Stimulated activated CD4-positive, alpha-beta T cell treated with anti-CD3 and anti-CD28 coated beads, Interleukin-2, amount 100 ng/mL, for 24 hours (primary cell): ENCODE measurements around the gene MTUS2.

ENCODE experiments used
- DNase-seq, 2 donors: peaks; one replicate each; pipeline ENCODE4 v3.0.0-alpha.2; 2020

Gene MTUS2

DNA sequence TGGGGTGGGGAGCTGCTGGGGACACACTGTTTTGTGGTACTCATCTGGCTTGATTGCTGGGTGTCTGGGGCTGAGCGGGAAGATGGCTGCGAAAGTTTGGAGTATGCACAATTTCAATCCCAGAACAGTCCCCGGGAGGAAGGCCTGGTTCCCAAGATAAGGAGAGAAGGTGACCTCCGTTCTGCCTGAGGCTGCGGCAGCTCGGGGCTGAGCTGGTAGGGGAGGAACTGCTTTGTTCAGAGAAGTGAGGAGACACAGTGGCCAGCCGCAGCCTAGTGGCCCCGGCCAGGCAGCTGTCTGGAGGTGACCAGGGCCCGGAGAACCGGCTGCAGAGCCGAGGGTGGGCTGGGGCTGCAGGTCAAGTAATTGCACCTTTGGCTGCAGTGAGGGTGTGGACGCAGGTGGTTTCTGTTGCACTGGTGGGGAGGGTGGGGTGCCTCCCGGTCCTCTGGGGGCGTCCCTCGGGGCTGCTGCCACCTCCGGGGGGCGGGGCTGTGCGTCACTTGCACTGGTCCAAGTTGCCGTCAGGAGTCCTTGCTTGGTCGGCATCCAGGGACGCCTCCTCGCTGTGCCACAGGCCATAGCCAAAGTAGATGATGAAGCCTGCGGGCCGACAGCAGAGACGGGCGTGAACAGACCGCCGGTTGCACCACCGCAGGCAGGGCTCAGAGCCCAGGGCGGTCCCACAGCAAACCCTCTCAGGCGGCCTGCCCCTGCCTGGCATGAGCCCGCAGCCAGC, 694.0 kb downstream of the MTUS2 start:
- no peak for DNase-seq

DNA sequence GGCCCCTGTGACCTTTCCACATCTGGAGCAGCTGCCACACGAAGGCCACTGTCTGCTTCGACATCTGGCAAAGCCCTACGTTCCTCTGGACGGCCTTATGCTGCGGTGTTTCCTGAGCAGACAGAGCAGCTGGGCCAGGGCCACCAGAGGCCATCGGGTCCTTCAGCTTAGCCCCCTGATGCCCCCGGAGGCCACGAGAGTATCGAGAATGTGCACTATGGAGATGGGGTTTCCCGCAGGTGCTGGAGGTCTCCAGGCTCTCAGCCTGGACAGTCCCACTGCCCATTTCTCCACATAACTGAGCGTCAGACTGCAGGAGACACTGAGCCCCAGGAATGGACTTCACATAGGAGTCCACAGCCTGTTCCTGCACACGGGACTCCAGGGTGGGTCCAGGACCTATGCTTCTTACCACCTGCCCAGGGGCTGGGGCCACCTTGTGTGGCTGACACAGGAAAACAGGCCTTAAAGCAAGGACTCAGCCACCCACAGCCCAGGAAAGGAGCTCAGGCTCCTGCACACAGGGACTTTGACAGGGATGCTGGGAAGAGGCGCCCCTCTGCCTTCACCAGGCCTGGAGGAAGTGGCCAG, 694.7 kb downstream of the MTUS2 start:
- no peak for DNase-seq

GRCh38 chr13:29515372-29515771, 695.2 kb downstream of the MTUS2 start:
- DNase-seq: no peak

DNA sequence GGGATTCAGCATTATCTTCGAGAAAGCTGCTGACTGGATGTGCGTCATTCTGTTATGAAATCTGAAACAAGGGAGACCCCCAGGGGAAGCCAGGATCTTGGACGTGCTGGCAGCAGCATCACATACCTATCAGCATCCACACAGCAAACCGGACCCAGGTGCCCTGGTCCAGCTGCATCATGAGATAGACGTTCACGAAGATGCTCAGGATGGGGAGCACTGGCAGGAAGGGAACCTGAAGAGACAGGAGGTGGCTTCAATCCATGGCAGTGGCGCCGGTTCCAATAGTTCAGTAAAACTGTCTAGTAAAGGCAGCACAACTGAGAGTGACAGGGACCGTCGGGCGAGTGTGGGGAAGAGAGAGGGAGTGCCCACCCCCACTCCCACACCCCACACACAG, 695.9 kb downstream of the MTUS2 start:
- no peak for DNase-seq

- no peak for DNase-seq
These were observed 696.7 kb downstream of the MTUS2 start for GRCh38 chr13:29516880-29517279.

DNA sequence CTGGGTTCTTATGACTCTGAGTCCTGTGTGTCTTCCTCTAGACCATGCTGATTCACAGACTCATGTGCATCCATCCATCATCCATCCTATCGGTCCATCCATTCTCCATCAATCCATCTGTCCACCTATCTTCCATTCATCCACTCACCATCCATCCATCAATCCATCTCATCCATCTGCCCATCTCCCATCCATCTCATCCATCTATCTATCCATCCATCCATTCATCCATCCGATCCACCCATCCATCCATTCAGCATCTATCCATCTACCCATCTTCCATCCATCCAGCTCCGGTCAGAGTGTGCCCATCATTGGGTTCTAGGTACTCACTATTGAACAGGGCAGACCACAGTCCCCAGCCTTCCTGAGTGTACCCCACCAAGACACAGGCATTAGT, 699.8 kb downstream of the MTUS2 start:
- no peak for DNase-seq

DNA sequence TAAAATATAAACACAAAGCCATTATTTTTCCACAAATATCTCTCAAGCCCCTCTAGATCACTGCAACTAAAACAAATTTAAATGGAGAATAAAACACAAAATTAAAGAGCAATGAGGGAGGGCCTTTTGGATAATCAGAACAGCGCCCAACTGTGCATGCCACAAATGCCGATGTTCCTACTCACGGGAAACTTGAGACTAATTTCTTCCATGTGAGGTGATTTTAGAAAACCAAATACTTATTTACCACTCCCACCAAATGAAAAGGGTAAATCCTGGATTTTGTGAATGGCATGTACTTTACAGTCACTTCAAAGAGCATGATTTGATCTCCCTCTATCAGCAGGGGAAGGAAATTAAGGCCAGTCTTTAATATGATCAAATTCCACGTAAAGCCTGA, 700.5 kb downstream of the MTUS2 start:
- no peak for DNase-seq

DNA sequence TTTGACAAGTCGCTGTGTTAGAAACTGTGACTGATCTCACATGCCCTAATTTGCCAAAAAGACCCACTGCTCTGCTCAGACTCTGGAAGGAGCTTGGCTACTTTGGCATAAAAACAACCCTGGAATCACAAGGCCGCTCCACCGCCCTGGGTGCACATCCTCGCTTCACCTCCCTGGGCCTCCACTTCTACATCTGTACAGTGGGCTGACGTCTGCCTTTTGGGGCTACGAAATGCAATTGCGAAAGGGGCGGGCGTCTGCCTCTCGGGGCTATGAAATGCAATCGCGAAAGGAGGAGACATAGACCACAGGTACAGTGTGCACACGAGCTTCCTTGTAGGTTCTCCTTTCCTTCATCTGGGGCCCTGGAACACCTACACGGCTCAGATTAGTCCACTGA, 701.2 kb downstream of the MTUS2 start:
- no peak for DNase-seq

- no peak for DNase-seq
These were observed 702.0 kb downstream of the MTUS2 start for GRCh38 chr13:29522044-29522685.

DNA sequence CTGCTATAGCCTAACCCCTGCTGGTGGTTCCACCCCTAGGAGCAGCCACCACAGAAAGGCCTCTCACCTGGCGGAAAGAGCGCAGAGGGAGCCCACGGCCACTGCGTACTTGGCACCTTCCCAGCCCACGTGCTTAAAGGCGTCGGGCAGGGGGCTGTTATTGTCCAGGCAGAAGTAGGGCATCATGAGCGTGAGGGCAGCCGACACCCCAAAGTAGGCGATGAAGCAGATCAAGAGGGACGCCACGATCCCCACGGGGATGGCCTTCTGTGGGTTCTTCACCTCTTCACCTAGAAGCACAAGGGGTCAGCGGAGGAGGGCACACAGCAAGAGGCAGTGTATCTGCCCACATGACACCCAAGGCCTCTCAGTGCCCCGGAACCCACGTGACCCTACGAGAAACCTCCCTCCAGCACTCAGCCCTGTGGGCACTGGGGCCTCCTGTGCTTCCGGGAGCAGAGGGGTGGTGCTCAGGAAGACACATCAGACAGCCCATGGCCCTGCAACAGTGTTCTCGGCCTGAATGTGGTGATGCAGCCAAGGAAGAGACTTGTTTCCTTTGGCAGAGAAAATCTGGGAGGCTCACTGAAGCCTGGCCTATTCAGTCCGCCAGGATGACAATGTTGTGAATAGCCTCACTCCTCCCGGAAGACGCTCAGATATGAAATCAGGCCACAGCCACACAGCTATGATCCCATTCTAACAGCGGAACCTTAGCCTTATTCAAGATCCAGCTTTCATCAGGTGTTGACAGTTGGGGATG, 703.2 kb downstream of the MTUS2 start:
- DNase-seq: no peak

- no peak for DNase-seq
These were observed 704.0 kb downstream of the MTUS2 start for GRCh38 chr13:29524176-29524575.

GRCh38 chr13:29524641-29525040, 704.5 kb downstream of the MTUS2 start:
- DNase-seq: no peak

GRCh38 chr13:29525757-29526156, 705.6 kb downstream of the MTUS2 start:
- no peak for DNase-seq

- no peak for DNase-seq
These were observed 706.6 kb downstream of the MTUS2 start for GRCh38 chr13:29526741-29527140.

DNA sequence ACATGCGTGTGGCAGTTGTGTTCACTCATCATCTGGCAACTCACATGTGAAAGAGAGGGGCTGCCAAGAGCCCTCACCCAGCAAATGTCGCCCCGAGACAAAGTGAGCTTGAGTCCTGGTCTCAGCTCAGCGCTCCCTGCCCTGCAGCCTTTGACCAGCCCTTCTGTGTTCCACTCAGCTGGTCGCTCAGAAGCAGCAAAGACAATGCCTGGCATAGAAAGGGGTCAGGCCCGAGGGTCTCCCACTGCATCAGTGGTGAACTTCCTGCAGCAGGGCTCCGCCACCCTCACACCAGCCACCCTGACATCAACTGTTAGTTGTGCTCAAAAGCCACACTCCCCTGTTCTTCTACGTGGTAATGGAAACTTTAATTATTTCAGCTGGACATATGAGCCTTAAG, 707.4 kb downstream of the MTUS2 start:
- DNase-seq: no peak

GRCh38 chr13:29527916-29528315, 707.8 kb downstream of the MTUS2 start:
- DNase-seq: no peak

DNA sequence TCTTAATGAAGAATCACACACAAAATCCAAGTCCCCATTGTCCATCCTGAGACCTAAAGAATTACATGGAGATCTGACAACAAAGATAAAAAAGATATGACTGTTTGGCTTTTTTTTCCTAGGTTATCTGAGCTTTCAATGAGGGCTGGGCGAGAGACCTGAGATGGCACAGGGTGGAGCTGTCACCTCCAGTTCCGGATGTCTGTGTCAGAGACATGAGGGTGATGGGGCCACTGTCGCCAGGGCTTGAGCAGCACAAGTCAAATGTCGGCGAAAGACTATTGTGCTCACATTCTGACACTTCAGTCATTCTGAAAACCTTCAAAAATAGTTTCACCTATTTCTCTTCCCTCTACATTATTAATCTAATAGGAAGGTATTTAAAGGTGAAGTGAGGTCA, 709.6 kb downstream of the MTUS2 start:
- DNase-seq: no peak

- no peak for DNase-seq
These were observed 710.8 kb downstream of the MTUS2 start for GRCh38 chr13:29530901-29531300.

DNA sequence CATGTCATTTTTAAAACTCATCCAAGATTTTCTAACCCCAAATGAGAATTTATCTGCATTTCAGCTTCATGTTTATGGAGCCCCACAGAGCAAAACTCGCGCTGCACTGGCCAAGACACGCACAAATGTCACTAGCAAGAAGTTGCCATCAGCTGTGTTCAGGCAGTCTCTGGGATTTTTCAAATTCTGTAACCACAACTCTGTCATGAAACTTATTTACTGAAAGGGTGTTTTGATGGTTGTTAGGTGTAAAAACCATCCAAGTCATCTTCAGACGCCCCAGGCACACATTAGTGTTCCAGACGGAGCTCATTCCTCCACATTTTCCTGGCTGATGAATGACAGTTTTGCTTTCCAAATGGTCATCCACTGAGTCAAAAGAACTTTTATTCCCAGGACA, 712.0 kb downstream of the MTUS2 start:
- no peak for DNase-seq

DNA sequence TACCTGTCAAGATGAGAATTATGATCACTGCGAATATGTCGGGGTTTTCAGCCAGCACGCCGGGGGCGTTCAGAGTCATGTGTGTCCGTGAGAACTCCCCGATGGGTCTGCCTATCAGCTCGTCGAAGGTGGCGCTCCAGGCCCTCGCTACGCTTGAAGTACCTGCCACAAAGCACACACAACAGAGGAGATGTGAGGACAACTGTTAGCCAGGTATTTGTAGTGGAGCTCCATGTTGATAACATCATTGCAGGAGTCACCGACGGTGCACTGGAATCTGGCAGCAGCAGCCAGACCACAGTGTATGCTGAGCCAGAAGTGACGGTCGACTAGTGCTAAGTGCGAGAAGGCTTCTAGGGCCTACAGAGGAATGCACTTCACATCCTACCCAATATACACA, 712.7 kb downstream of the MTUS2 start:
- no peak for DNase-seq

- no peak for DNase-seq
These were observed 713.9 kb downstream of the MTUS2 start for GRCh38 chr13:29534083-29534482.

DNA sequence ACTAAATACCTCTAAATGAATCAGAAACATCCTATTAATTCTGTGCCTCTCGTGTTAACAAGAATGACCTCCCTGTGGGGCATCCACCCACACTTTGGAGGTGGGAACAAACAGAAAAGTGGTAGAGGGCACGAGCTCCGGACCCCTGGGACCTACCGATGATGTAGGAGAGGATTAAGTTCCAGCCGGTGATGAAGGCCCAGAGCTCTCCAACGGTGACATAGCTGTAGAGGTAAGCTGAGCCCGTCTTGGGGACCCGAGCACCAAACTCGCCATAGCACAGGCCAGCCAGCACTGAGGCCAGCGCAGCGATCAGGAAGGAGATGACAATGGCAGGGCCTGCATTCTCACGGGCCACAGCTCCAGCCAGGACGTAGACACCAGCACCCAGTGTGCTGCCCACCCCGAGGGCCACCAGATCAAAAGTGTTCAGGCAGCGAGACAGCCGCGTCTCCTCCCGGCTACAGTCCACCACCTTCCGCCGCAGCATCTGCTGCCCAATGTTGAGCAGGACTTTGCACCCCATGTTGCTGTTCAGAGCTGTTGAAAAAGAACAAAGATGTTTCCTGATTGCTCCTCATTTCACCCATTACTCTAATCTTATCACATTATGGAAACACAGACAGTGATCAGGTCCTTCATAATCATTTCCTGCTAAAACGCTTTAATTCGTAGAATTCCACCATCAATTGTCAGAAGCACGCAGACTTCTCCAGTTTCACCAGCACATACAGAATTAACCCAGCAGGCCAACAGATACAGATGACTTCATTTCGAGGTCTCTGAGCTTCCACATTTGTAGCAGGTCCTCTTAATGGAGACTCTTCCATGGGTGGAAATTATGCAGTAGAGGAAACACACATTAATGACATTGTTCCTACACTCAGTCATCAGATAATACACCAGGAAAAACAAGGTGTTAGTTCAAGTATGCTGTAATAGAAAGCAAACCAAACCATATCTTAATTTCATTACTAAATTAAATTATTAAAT, 715.8 kb downstream of the MTUS2 start:
- no peak for DNase-seq
